SK-N-SH treated with all-trans-retinoic acid at 6 μM for 48 hours (cell line): ENCODE measurements around the gene MRAP.

Experiments used
- ATAC-seq: fragments of 200-7000 bp; cut with Tn5 transposase; 3 replicates; pipeline ENCODE4 v1.9.1; 2020; ENCODE audit warnings: mild to moderate bottlenecking, moderate library complexity
- ARNTL ChIP-seq: fragments of 450-650 bp; formaldehyde crosslinking; IDR thresholded peaks from 2 replicates; pipeline ENCODE4 v1.5.0; 2020; ENCODE audit warnings: low read depth, mild to moderate bottlenecking, moderate library complexity, borderline replicate concordance
- BACH2 ChIP-seq: fragments of 250-450 bp; sonication (Bioruptor Pico); IDR thresholded peaks from 2 replicates; pipeline ENCODE4 v1.9.0; 2021; ENCODE audit warnings: mild to moderate bottlenecking, borderline replicate concordance
- CSDC2 ChIP-seq: fragments of 250-450 bp; sonication (Bioruptor Pico); IDR thresholded peaks from 2 replicates; pipeline ENCODE4 v1.5.0; 2020; ENCODE audit warnings: mild to moderate bottlenecking, moderate library complexity
- CSRNP3 ChIP-seq: fragments of 250-450 bp; sonication (Bioruptor Pico); IDR thresholded peaks from 2 replicates; pipeline ENCODE4 v1.5.1; 2021; ENCODE audit warnings: mild to moderate bottlenecking, moderate library complexity
- ESRRG ChIP-seq: fragments of 250-450 bp; sonication (Bioruptor Pico); IDR thresholded peaks from 2 replicates; pipeline ENCODE4 v1.6.1; 2021; ENCODE audit warnings: mild to moderate bottlenecking
- GLIS3 ChIP-seq: fragments of 250-450 bp; sonication (Bioruptor Pico); IDR thresholded peaks from 2 replicates; pipeline ENCODE4 v1.5.0; 2020; ENCODE audit warnings: mild to moderate bottlenecking, moderate library complexity
- ISL1 ChIP-seq: fragments of 250-450 bp; sonication (Bioruptor Pico); IDR thresholded peaks from 2 replicates; pipeline ENCODE4 v2.1.2; 2022; ENCODE audit warnings: mild to moderate bottlenecking, moderate library complexity
- OSR1 ChIP-seq: fragments of 250-450 bp; sonication (Bioruptor Pico); IDR thresholded peaks from 2 replicates; pipeline ENCODE4 v1.8.0; 2022; ENCODE audit warnings: moderate library complexity, mild to moderate bottlenecking, inconsistent platforms
- PPARA ChIP-seq: fragments of 250-450 bp; sonication (Bioruptor Pico); IDR thresholded peaks from 2 replicates; pipeline ENCODE4 v1.5.0; 2020; ENCODE audit warnings: mild to moderate bottlenecking, borderline replicate concordance
- RARB ChIP-seq: fragments of 250-450 bp; sonication (Bioruptor Pico); IDR thresholded peaks from 2 replicates; pipeline ENCODE4 v1.8.0; 2021; ENCODE audit warnings: mild to moderate bottlenecking, moderate library complexity
- SNAI2 ChIP-seq: fragments of 250-450 bp; sonication (Bioruptor Pico); IDR thresholded peaks from 2 replicates; pipeline ENCODE4 v1.5.0; 2020; ENCODE audit warnings: mild to moderate bottlenecking, moderate library complexity
- TCF4 ChIP-seq: fragments of 250-450 bp; sonication (Bioruptor Pico); IDR thresholded peaks from 2 replicates; pipeline ENCODE4 v1.8.0; 2021; ENCODE audit warnings: mild to moderate bottlenecking, moderate library complexity, borderline replicate concordance
- TOX ChIP-seq: fragments of 250-450 bp; sonication (Bioruptor Pico); IDR thresholded peaks from 2 replicates; pipeline ENCODE4 v1.8.0; 2021; ENCODE audit warnings: mild to moderate bottlenecking, moderate library complexity, borderline replicate concordance
- TSHZ2 ChIP-seq: fragments of 250-450 bp; sonication (Bioruptor Pico); IDR thresholded peaks from 2 replicates; pipeline ENCODE4 v1.5.0; 2020; ENCODE audit warnings: mild to moderate bottlenecking, moderate library complexity
- ZC3H10 ChIP-seq: fragments of 250-450 bp; sonication (Bioruptor Pico); IDR thresholded peaks from 2 replicates; pipeline ENCODE4 v1.5.1; 2021; ENCODE audit warnings: mild to moderate bottlenecking, moderate library complexity
- ZFP3 ChIP-seq: fragments of 250-450 bp; sonication (Bioruptor Pico); IDR thresholded peaks from 2 replicates; pipeline ENCODE4 v1.5.0; 2020; ENCODE audit warnings: mild to moderate bottlenecking, moderate library complexity
- ZFP30 ChIP-seq: fragments of 450-650 bp; formaldehyde crosslinking; IDR thresholded peaks from 2 replicates; pipeline ENCODE4 v1.5.0; 2022; ENCODE audit warnings: mild to moderate bottlenecking, moderate library complexity
- ZNF565 ChIP-seq: fragments of 450-650 bp; formaldehyde crosslinking; conservative IDR thresholded peaks from 2 replicates; pipeline ENCODE4 v1.5.0; 2020; ENCODE audit warnings: low read depth, mild to moderate bottlenecking, moderate library complexity
- ZNF70 ChIP-seq: fragments of 450-650 bp; formaldehyde crosslinking; IDR thresholded peaks from 2 replicates; pipeline ENCODE4 v1.5.0; 2020; ENCODE audit warnings: mild to moderate bottlenecking, moderate library complexity
- ZNF8 ChIP-seq: fragments of 450-650 bp; formaldehyde crosslinking; IDR thresholded peaks from 2 replicates; pipeline ENCODE4 v1.5.0; 2020; ENCODE audit warnings: mild to moderate bottlenecking, moderate library complexity
- TF ChIP-seq, protein P1 (sequence below): fragments of 250-450 bp; sonication (Bioruptor Pico); IDR thresholded peaks from 2 replicates; pipeline ENCODE4 v1.8.0; 2020; ENCODE audit warnings: mild to moderate bottlenecking, moderate library complexity, borderline replicate concordance
- TF ChIP-seq, protein P2 (sequence below): fragments of 250-450 bp; sonication (Bioruptor Pico); IDR thresholded peaks from 2 replicates; pipeline ENCODE4 v1.5.1; 2020; ENCODE audit warnings: low read depth, mild to moderate bottlenecking, moderate library complexity
- TF ChIP-seq, protein P3 (sequence below): fragments of 250-450 bp; sonication (Bioruptor Pico); IDR thresholded peaks from 2 replicates; pipeline ENCODE4 v1.8.0; 2021; ENCODE audit warnings: low read depth, mild to moderate bottlenecking, moderate library complexity, borderline replicate concordance

MRAP gene

GRCh38 chr21:32329776-32330175, 31.1 kb downstream of the MRAP start:
- no peak for TF ChIP-seq OSR1
- TF ChIP-seq SNAI2 = no peak
- no peak for TF ChIP-seq BACH2 (CRISPR knock-in tag)
- TF ChIP-seq TCF4 (CRISPR knock-in tag) = no peak
- no peak for TF ChIP-seq ZFP3 (CRISPR knock-in tag)
- no peak for TF ChIP-seq ZFP30 (CRISPR knock-in tag)
- TF ChIP-seq TSHZ2 (CRISPR knock-in tag) = no peak
- no peak for TF ChIP-seq GLIS3
- no peak for TF ChIP-seq ZNF70 (CRISPR knock-in tag)
- TF ChIP-seq, protein P1, sequence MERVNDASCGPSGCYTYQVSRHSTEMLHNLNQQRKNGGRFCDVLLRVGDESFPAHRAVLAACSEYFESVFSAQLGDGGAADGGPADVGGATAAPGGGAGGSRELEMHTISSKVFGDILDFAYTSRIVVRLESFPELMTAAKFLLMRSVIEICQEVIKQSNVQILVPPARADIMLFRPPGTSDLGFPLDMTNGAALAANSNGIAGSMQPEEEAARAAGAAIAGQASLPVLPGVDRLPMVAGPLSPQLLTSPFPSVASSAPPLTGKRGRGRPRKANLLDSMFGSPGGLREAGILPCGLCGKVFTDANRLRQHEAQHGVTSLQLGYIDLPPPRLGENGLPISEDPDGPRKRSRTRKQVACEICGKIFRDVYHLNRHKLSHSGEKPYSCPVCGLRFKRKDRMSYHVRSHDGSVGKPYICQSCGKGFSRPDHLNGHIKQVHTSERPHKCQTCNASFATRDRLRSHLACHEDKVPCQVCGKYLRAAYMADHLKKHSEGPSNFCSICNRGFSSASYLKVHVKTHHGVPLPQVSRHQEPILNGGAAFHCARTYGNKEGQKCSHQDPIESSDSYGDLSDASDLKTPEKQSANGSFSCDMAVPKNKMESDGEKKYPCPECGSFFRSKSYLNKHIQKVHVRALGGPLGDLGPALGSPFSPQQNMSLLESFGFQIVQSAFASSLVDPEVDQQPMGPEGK (CRISPR knock-in tag) = no peak
- TF ChIP-seq ZNF565 (CRISPR knock-in tag) = no peak
- TF ChIP-seq, protein P2, sequence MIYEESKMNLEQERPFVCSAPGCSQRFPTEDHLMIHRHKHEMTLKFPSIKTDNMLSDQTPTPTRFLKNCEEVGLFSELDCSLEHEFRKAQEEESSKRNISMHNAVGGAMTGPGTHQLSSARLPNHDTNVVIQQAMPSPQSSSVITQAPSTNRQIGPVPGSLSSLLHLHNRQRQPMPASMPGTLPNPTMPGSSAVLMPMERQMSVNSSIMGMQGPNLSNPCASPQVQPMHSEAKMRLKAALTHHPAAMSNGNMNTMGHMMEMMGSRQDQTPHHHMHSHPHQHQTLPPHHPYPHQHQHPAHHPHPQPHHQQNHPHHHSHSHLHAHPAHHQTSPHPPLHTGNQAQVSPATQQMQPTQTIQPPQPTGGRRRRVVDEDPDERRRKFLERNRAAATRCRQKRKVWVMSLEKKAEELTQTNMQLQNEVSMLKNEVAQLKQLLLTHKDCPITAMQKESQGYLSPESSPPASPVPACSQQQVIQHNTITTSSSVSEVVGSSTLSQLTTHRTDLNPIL (CRISPR knock-in tag) = no peak
- TF ChIP-seq ESRRG (CRISPR knock-in tag) = no peak
- no peak for TF ChIP-seq ZC3H10 (CRISPR knock-in tag)
- TF ChIP-seq, protein P3, sequence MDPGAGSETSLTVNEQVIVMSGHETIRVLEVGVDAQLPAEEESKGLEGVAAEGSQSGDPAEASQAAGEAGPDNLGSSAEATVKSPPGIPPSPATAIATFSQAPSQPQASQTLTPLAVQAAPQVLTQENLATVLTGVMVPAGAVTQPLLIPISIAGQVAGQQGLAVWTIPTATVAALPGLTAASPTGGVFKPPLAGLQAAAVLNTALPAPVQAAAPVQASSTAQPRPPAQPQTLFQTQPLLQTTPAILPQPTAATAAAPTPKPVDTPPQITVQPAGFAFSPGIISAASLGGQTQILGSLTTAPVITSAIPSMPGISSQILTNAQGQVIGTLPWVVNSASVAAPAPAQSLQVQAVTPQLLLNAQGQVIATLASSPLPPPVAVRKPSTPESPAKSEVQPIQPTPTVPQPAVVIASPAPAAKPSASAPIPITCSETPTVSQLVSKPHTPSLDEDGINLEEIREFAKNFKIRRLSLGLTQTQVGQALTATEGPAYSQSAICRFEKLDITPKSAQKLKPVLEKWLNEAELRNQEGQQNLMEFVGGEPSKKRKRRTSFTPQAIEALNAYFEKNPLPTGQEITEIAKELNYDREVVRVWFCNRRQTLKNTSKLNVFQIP (CRISPR knock-in tag) = no peak
- no peak for TF ChIP-seq TOX (CRISPR knock-in tag)
- no peak for TF ChIP-seq ZNF8 (CRISPR knock-in tag)
- TF ChIP-seq CSDC2 (CRISPR knock-in tag) = no peak
- TF ChIP-seq CSRNP3 (CRISPR knock-in tag) = no peak
- ATAC-seq = peak; percentile 43; the same call in 2 of the 3 replicates

- no peak for ATAC-seq
- TF ChIP-seq, protein P2 (CRISPR knock-in tag) = no peak
- no peak for TF ChIP-seq PPARA (CRISPR knock-in tag)
- TF ChIP-seq, protein P3 (CRISPR knock-in tag) = no peak
- TF ChIP-seq RARB (CRISPR knock-in tag) = no peak
- no peak for TF ChIP-seq ESRRG (CRISPR knock-in tag)
- TF ChIP-seq ZFP3 (CRISPR knock-in tag) = no peak
- TF ChIP-seq ZNF70 (CRISPR knock-in tag) = no peak
- TF ChIP-seq OSR1 = no peak
- no peak for TF ChIP-seq CSDC2 (CRISPR knock-in tag)
- no peak for TF ChIP-seq ARNTL (CRISPR knock-in tag)
- no peak for TF ChIP-seq ISL1 (CRISPR knock-in tag)
- no peak for TF ChIP-seq TSHZ2 (CRISPR knock-in tag)
Observed at GRCh38 chr21:32330784-32331311, 32.2 kb downstream of the MRAP start.
